ENCODE measurements around the gene DONSON. TPM values are rescaled to one million over a fixed set of nuclear protein-coding genes. Genes with fewer than 3 reads are reported as not detected.

The DONSON gene
- total and polyA plus RNA-seq, 2 of the 13 experiments (the other 11 are each of a cell fraction or from before 2014, with no cell fraction given) = 35.4 to 63.6 TPM

DNA sequence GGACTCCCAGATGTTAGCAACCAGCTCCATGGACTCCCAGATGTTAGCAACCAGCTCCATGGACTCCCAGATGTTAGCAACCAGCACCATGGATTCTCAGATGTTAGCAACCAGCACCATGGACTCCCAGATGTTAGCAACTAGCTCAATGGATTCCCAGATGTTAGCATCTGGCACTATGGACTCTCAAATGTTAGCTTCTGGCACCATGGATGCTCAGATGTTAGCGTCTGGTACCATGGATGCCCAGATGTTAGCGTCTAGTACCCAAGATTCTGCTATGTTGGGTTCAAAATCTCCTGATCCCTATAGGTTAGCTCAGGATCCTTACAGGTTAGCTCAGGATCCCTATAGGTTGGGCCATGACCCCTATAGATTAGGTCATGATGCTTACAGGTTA lies 36.8 kb downstream of the DONSON start:
- H4K20me1 ChIP-seq (ENCODE audit: insufficient read depth, low read length) = peaks cover 64% of the 10 kb centered on the region
- no peak overlapping the region for H3K9ac ChIP-seq (ENCODE audit: insufficient read depth, low read depth, low read length)
- no peak overlapping the region for H2AFZ ChIP-seq (ENCODE audit: low read length)
- H3K36me3 ChIP-seq (replicated peaks in 1 of 2; ENCODE audit: control insufficient read depth in 1 of 2, insufficient read depth in 2 of 2, low read length in 2 of 2) = peaks cover 33 to 87% of the 10 kb centered on the region in 2 experiments
- no peak overlapping the region for H3K4me3 ChIP-seq (replicated peaks in 1 of 3; ENCODE audit: insufficient read depth in 1 of 3, low read depth in 2 of 3, low read length in 3 of 3)
- peaks cover 85% of the 10 kb centered on the region for H3K79me2 ChIP-seq (ENCODE audit: insufficient read depth, low read length)
- no peak for ATAC-seq
- no peak overlapping the region for H3K4me2 ChIP-seq (ENCODE audit: low read depth, low read length)
- 90% methylated on average over 2 of the region's 2 CpGs for WGBS (ENCODE audit: low lambda C conversion rate)
- FAIRE-seq = no peak
- intact Hi-C loops (cut with micrococcal nuclease; ENCODE audit: unreplicated experiment) = no loop called here
- POLR2A ChIA-PET = interaction anchor here (0.8 to 1.4 kb wide), 8 partner anchors 8 to 72 kb away, joined by 3 to 6 read pairs (median 5); partner anchors contain the start of genes DONSON, GART, SON and TMEM50B
- no peak for DNase-seq (ENCODE audit: low spot score)
- no peak overlapping the region for H3K27ac ChIP-seq (ENCODE audit: extremely low read length, insufficient read depth, low read length)
- peaks cover 11% of the 10 kb centered on the region; the same call in 1 of the 2 replicates for H3K4me1 ChIP-seq (ENCODE audit: insufficient read depth, low read length)
- TF ChIP-seq RBFOX2 (IDR thresholded peaks at IDR 0.05; ENCODE audit: low read depth, low read length) (0 out of 2 replicates have a peak, but pooled peaks have one; percentile 17), ZNF644 (CRISPR knock-in tag; IDR thresholded peaks at IDR 0.05; ENCODE audit: low read depth) (no peak), AKAP8 (CRISPR knock-in tag; IDR thresholded peaks at IDR 0.05) (no peak), MTF2 (CRISPR knock-in tag; IDR thresholded peaks at IDR 0.05; ENCODE audit: borderline replicate concordance) (no peak), POLR2A (IDR thresholded peaks at IDR 0.05; ENCODE audit: insufficient read depth in 1 of 2, low read depth in 2 of 2, low read length in 2 of 2) (0 out of 4 replicates have a peak, but pooled peaks of 1 of the 2 experiments have one; percentile 7), ZNF431 (CRISPR knock-in tag; IDR thresholded peaks at IDR 0.05; ENCODE audit: borderline replicate concordance, low read depth) (no peak), ZBTB1 (CRISPR knock-in tag; IDR thresholded peaks at IDR 0.05; ENCODE audit: borderline replicate concordance) (no peak)
- TF ChIP-seq, protein P1, sequence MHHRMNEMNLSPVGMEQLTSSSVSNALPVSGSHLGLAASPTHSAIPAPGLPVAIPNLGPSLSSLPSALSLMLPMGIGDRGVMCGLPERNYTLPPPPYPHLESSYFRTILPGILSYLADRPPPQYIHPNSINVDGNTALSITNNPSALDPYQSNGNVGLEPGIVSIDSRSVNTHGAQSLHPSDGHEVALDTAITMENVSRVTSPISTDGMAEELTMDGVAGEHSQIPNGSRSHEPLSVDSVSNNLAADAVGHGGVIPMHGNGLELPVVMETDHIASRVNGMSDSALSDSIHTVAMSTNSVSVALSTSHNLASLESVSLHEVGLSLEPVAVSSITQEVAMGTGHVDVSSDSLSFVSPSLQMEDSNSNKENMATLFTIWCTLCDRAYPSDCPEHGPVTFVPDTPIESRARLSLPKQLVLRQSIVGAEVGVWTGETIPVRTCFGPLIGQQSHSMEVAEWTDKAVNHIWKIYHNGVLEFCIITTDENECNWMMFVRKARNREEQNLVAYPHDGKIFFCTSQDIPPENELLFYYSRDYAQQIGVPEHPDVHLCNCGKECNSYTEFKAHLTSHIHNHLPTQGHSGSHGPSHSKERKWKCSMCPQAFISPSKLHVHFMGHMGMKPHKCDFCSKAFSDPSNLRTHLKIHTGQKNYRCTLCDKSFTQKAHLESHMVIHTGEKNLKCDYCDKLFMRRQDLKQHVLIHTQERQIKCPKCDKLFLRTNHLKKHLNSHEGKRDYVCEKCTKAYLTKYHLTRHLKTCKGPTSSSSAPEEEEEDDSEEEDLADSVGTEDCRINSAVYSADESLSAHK (CRISPR knock-in tag; IDR thresholded peaks at IDR 0.05; ENCODE audit: borderline replicate concordance) = no peak
- in situ Hi-C loops (cut with HindIII; ENCODE audit: extremely low pct_ligation_motif_present, low pct_unique_long_range_greater_than_20kb) = no loop called here
- CTCF ChIA-PET (ENCODE audit: low intra/inter-chr PET ratio, low total read pairs) = no interaction called here
- no TSS peak for BruUV-seq (replicated peaks)
- H3K27me3 ChIP-seq (ENCODE audit: control insufficient read depth in 1 of 2, insufficient read depth in 2 of 2, low read length in 2 of 2) = no peaks in the 10 kb centered on the region
- no peaks in the 10 kb centered on the region for H3K9me3 ChIP-seq (ENCODE audit: low read length)
